GM23338 (cell line): ENCODE results near the gene ZNF28.
"Not testable (repeated sequence)": the region's sequence is repeated elsewhere in the genome, so short reads cannot be mapped to it uniquely, and the experiment has no call there.

Source experiments
- CREB1 ChIP-seq: fragments of 250-450 bp; sonication (Bioruptor Pico); IDR thresholded peaks from 2 replicates; pipeline ENCODE4 v1.5.0; 2020; ENCODE audit warnings: low read depth, mild to moderate bottlenecking, moderate library complexity
- CTCF ChIP-seq, 2 experiments: fragments of 200-600 bp in 1 of 2; sonication (generic) in 1 of 2; conservative IDR thresholded peaks; 2 replicates each; pipeline versions ENCODE4 v1.5.1 to v1.6.1; 2016 to 2017; ENCODE audit warnings: antibody characterized with exemption in 2 of 2, low read depth in 2 of 2, mild to moderate bottlenecking in 2 of 2, moderate library complexity in 1 of 2
- ETS1 ChIP-seq: IDR thresholded peaks from 2 replicates; pipeline ENCODE4 v1.6.1; 2016; ENCODE audit warnings: antibody characterized with exemption
- EZH2 ChIP-seq: fragments of 200-600 bp; sonication (generic); IDR thresholded peaks from one replicate; pipeline ENCODE4 v1.8.0; 2017; ENCODE audit warnings: antibody characterized with exemption, mild to moderate bottlenecking, low read depth; ENCODE audit not compliant: unreplicated experiment
- EZH2phosphoT487 ChIP-seq: fragments of 200-600 bp; sonication (generic); IDR thresholded peaks from one replicate; pipeline ENCODE4 v1.8.1; 2018; ENCODE audit warnings: antibody characterized with exemption; ENCODE audit not compliant: unreplicated experiment
- JUNB ChIP-seq: IDR thresholded peaks from one replicate; pipeline ENCODE4 v1.6.1; 2016; ENCODE audit warnings: antibody characterized with exemption; ENCODE audit not compliant: unreplicated experiment
- NANOG ChIP-seq: IDR thresholded peaks from 2 replicates; pipeline ENCODE4 v1.6.1; 2016; ENCODE audit warnings: antibody characterized with exemption, borderline replicate concordance
- POLR2AphosphoS5 ChIP-seq: IDR thresholded peaks from 2 replicates; pipeline ENCODE4 v1.6.1; 2016; ENCODE audit warnings: antibody characterized with exemption, low read depth
- REST ChIP-seq: IDR thresholded peaks from one replicate; pipeline ENCODE4 v1.6.1; 2018; ENCODE audit warnings: antibody characterized with exemption; ENCODE audit not compliant: unreplicated experiment
- STAT1 ChIP-seq: IDR thresholded peaks from one replicate; pipeline ENCODE4 v1.6.1; 2016; ENCODE audit warnings: antibody characterized with exemption; ENCODE audit not compliant: unreplicated experiment
- ZNF331 ChIP-seq: fragments of 250-450 bp; sonication (Bioruptor Pico); IDR thresholded peaks from 2 replicates; pipeline ENCODE4 v1.5.0; 2020; ENCODE audit warnings: low read depth, mild to moderate bottlenecking, moderate library complexity
- ZNF462 ChIP-seq: fragments of 250-450 bp; sonication (Bioruptor Pico); IDR thresholded peaks from 2 replicates; pipeline ENCODE4 v1.5.0; 2020; ENCODE audit warnings: mild to moderate bottlenecking, moderate library complexity

GRCh38 chr19:52868031-52868430 is 46.6 kb upstream of the ZNF28 start:
- not testable (repeated sequence) for TF ChIP-seq EZH2; CTCF (conservative IDR thresholded peaks at IDR 0.05; ENCODE audit: low read depth in 2 of 2); STAT1; POLR2AphosphoS5; CREB1 (CRISPR knock-in tag); REST; ZNF331; ETS1; JUNB; EZH2phosphoT487; ZNF462; NANOG
